Measurements from ENCODE around the gene ORAI3. TPM values are rescaled to one million over a fixed set of nuclear protein-coding genes. Genes with fewer than 3 reads are reported as not detected.
"Not testable (repeated sequence)": the region's sequence is repeated elsewhere in the genome, so short reads cannot be mapped to it uniquely, and the experiment has no call there.

Gene ORAI3
- polyA plus RNA-seq, 5 donors, result 16.0 to 21.9 (median 19.8) TPM

DNA sequence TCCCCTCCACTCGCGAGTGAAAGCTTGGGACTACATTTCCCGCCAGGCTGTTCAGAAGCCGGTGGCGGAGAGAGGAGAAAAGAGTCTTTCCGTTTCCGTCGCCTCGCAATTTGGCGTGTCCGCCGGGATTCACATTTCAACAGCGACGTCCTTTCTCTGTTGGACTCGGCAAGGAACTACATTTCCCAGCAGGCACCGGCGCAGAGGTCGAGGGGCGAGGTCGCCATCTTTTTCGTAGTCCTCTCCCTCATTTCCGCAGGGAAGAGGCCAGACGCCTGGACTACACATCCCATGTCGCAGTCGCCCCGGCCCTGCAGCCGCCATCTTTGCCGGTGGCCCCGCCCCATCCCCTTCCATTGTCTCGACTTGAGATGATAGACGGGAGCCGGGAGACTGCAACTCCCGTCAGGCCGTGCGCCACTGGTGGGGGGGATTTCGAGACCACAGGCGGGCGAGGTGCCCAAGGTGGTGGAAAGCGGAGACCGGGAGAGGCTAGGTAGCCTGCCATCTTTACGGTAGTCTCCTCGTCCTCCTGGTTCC, 26.4 kb upstream of the ORAI3 start:
- peak; percentile 100 for DNase-seq

DNA sequence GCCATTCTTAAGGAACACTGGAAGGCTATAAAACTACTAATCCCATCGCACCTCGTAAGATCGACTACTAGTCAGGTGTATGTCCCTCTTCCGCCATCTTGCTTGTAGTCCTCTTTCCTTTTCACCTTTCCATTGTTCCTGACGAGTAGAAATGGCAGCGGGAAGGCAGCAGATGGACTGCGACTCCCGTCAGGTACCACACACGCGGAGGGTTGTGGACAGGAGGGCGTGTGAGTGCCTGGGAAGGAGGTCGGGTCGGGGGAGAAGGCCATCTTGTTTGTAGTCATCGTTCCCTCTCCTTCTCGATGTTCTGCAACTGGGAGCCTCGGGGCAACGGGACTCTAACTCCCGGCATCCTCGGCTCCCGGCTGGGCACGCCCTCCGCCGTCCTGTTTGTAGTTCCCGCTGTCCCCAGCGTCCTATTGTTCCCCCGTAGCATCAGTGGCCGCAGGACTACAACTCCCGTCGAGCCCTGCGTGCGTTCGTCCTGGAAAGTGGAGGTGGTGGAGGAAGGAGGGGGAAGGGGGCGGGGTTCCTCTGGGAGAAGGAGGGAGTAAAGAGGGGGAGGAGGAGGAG, 25.8 kb upstream of the ORAI3 start:
- peak; percentile 99 to 100 for DNase-seq

DNA sequence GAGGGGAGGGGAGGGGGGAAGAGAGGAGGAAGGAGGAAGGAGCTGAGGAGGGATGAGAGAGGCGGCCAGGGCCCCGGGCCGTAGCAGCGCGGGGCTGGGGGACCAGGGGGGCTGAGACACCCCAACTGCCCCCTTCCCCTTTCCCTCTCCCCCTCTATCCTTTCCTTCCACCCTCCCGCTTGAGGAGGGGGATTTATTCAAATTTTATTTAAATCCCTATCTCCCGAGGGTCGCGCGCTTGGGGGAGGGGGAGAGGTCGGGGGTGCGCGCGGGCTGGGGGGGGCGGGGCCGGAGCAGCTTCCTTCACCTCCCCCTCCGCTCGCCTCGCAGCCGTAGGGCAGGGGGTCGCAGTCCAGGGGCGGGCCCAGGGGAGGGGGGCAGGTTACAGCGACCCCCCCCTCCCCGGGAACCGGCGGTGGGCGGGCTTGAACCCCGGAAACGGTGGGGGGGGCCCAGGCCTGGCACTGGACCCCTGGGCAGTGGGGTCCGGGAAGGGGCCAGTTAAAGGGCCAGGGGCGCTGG, 25.3 kb upstream of the ORAI3 start, which contains the start of gene FBXL19:
TSS of gene FBXL19 (plus strand) at position 19 of the 522 bp plus-strand sequence. CDS start 2,183 bp downstream, outside the sequence.
- no peak for DNase-seq

DNA sequence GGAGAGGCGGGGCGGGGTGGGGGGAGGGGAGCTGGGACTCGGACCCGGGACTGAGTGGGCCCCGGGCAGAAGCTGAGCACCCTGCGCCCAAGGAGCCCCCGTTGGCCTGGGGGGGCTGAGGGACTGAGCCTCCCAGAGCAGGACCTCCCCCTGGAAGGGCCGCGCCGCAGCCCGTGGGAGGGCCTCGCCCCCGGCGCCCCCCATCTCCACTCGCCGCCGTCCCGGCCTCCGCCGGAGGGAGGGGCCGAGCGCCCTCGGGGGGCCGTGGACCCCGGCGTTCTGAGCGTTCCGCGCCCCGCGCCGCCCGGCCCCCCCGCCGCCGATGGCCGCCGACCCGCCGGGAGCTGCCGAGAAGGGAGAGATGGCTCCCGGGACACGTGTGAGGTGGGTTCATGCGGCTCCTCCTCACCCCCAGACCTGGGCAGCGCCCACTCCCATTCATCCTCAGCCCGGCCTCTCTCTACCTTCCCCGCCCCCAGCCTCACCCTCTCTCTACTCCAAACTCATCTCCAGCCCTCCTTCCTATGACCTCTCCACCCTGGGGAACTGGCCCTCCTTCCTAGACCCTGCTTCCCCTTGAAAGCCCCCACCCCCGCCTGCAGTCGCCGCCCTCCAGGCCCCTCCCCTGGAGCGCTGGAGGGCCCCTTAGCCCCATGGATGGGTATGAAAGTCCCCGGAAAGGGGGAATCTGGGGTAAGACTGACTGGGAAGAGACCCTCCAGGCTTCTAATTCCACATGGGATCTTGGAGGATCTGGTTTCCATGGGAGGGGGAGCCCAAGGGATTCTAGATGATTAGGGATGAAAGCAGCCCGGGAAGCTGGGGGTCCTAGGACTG, 24.6 kb upstream of the ORAI3 start:
- no peak for DNase-seq

DNA sequence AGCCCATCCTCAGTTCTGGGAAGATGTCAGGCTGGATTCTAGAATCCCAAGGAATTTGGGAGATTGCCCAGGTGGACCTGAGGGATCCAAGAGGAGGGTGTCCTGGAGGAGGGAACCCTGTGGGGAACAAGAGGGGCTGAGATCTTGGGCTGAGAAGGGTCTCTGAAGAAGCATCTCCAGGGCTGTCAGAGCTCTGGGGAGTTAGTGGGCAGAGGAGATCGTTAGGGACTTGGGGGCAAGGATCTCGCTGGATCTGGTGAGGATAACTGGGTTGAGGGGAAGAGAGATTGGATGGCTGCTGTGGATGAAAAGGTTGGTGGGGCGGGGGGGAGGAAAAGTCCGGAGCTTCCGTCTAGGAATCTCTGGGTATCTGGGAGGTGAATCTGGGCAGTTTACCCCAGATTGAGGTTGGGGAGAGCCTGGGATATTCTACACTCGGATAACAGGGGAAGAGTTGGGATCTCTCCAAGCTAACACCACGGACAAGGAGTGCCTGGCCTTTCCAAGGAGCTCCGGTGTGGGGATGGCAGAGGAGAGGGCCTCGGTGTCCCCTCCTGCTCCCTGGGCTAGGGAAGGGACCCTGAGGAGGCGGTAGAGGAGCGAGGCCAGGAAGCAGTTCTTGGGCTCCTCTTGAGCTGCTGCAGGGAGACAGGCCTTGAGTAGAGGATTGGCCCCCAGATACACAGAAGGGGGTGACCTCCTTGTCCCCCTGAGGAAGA, 23.8 kb upstream of the ORAI3 start:
- DNase-seq, result no peak

DNA sequence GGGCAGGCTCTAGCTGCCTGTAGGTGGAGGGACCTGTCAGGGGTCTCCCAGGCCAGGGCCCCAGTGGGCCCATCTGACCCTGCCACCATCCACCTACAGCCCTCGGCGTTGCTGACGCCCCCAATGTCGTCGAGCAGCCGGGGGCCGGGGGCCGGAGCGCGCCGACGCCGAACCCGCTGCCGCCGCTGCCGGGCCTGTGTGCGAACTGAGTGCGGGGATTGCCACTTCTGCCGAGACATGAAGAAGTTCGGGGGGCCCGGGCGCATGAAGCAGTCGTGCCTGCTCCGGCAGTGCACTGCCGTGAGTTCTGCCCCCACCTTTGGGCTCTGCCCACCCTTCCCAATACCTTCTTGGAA, 23.3 kb upstream of the ORAI3 start:
- DNase-seq, result no peak

DNA sequence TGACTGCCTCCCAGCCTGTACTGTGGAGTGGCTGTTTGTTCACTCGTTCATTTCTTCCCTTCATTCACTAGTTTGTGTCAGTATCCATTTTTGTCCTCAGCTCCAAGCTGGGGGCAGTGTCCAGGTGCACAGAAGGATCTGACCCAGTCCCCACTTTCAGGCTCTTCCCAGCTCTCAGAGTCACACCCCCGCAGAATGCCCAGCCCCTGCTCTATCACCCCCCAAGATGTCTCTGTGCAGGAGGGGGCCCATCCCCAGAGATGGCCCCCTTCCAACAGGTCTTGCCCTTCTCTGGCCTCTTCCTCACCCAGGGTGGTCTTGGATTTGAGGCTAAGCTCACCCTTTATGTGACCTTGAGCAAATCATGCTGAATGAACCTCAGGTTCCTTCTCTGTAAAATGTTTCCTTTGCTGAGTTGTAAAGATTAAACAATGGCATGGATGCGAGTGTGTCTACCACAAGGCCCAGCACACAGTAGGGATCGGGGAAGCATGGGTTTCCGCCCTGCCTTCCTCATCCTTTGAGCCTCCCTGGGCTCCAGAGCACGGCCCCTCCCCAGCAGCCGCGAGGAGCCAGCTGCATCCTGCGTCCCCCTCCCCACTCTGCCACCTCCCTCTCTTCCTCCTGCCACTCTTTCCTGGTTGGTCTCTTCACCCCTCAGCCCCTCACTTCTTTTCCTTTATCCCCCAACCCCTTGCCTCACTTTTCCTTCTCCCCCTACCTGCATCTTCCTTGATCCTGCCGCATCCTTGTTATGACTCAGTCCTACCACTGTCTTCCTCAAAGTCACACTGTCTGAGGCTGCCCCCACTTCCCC, 22.7 kb upstream of the ORAI3 start:
- no peak for DNase-seq

DNA sequence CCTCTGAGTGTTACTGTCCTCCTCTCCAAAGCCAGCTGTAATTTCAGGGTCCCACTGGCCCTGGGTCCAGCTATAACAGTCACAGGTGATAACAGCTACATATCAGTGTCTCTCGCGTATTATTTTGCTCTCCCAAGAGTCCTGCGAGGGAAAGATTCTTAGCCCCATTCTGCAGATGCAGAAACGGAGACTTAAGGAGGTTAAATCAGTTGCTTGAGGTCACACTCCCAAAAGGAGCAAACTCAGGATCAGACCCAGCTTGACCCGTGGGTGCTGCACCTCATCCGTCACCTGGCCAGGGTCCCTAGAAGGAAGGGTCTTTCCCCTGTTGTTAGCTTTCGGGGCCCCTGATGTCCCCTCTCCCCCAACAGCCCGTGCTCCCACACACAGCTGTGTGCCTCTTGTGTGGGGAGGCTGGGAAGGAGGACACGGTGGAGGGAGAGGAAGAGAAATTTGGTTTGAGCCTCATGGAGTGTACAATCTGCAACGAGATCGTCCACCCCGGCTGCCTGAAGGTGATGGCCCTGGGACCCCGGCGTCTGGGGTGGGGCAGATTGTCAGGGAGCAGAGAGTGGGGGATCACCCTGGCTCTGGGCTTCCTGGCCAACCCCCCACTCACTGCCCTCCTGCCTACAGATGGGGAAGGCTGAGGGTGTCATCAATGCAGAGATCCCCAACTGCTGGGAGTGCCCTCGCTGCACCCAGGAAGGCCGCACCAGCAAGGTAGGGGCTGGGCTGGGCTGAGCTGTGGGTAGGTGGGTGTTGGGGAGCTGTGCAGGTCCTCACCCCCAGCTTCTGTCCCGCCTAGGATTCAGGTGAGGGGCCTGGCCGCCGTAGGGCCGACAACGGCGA, 21.7 kb upstream of the ORAI3 start:
- no peak for DNase-seq

DNA sequence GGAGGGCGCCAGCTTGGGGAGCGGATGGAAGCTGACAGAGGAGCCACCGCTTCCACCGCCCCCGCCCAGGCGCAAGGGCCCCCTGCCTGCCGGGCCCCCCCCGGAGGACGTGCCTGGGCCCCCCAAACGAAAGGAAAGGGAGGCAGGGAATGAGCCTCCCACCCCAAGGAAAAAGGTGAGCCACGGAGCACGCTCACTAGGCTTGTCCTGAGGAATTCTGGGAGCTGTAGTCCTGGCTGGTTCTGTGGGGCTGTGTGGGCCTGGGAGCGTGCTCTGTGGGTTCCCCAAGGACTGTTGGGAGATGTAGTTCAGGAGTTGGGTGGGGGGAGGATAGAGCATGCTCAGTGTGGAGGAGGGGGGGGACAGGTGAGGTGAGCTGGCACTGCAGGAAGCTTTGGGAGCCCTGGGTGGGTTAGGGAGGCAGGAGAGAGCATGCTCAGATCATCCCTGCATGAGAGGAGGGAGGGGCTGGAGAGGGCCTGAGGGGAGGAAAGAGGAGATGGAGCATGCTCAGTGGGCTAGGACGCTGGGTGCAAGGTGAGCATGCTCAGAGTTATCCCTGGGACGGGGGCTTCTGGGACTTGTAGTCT, 21.0 kb upstream of the ORAI3 start:
- peak; percentile 47 for DNase-seq

DNA sequence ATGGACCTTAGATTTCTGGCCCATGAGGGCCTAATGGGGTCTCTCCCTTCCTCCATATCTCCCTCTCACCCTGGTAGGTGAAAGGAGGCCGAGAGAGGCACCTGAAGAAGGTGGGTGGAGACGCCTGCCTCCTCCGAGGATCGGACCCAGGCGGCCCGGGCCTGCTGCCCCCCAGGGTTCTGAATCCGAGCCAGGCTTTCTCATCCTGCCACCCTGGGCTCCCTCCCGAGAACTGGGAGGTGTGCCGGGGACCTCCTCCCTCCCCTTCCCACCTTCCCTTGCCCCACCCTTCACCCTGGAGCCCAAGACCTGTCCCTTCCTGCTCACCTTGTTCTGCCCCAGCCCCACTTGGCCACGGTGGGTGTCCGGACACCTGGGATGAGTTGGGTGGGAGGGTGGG, 20.5 kb upstream of the ORAI3 start:
- no peak for DNase-seq

DNA sequence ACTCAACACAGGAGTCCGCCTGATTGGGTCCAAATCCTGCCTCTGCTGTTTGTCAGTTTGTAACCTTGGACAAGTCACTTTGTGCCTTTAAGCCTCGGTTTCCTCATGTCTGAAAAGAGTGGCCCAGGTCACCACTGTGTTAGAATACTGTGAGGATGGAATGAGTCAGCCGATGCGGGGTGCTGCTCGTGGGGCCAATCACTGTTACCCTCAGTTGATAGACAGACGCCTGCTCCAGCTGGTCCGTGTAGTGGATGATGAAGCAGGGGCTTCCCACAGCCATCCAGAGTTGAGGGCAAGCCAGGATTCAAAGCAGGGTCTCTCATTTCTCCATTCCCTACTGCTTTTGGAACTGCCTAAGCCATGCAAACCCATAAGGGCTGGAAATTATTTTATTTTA, 19.7 kb upstream of the ORAI3 start:
- no peak for DNase-seq

DNA sequence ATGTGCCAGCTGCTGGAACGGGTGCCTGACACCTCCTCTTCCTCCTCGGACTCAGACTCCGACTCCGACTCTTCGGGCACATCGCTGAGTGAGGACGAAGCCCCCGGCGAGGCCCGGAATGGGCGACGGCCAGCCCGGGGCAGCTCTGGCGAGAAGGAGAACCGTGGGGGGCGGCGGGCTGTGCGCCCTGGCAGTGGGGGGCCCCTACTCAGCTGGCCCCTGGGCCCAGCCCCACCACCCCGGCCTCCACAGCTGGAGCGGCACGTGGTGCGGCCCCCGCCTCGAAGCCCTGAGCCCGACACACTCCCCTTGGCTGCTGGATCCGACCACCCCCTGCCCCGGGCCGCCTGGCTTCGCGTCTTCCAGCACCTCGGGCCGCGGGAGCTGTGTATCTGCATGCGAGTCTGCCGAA, 18.7 kb upstream of the ORAI3 start:
- DNase-seq, result no peak

DNA sequence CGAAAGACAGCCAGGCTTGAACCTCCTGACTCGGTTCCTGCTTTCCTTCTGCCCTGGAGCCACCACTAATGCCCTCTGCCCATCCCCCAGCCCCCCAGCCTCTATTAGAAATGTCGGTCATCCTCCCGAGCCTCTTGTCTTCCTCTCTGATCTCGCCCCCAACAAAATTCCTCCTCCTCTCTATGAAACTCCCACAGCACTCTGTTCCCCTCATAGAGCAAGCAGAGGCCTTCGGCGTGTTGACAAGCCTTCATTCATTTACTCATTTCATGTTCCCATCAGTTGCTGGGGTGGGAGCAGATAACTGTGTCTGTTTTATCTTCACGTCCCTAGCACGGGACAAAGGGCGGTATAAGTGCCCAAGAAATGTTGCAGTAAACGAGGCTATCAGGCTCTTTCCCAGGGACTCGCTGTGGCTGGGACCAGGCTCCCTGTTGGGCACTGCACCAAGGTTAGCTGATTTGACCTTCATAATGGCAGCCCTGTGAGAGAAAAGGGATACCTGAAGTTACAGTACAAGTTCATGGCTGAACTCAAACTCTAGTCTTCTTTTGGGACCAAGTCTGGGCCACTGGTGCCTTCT, 17.7 kb upstream of the ORAI3 start:
- no peak for DNase-seq

DNA sequence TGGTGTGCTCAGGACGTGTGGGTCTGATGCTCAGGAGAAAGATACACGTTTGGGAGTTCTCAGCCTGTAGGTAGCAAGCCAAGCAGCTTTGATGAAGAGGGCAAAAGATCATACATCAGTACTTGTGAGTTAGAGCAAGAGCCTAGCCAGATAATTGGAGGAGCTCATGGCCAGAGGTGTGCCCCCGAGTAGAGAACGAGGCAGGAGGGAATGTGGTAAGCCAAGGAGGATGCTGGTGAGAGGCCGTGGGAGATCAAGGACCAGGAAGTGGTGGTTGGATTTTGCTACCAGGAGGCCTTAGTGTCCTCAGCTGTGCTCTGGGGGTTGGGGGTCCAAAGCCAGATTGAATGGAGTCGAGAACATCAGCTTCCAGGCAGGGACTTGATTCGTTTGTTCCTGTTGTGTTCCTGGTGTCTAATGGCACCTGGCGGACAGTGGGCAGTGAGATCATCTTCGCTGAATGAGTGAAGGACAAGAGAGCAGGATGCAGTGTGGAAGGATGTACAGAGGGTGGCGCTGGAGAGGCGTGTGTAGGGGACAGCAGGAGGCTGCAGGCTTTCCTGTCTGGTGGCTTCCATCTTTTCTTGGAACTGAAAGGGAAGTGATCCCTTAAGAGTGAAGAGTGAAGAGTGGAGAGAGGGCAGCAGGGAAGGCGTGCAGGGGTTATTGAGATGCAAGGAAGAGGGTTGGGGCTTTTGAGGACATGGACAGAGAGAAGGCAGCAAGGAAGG, 13.9 kb upstream of the ORAI3 start:
- DNase-seq, result no peak

DNA sequence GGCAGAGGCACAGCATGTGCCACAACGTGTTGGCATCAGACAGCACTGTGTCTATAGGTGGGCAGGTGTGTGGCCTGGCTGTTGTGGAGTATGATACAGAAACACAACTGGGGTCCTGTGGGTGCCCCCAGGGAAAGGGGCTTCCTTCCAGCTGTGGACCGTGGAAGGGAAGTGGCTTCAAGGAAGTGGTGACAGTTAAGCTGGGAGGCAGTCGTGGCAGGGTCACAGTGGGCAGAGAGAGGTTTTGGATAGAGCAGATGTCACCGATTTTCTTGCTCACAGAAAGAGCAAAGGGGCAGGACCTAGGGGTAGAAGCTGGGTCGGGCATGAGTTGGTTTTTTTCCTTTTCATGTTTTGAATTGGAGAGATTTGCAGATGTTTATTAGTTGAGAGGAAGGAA, 11.2 kb upstream of the ORAI3 start:
- DNase-seq, result no peak

DNA sequence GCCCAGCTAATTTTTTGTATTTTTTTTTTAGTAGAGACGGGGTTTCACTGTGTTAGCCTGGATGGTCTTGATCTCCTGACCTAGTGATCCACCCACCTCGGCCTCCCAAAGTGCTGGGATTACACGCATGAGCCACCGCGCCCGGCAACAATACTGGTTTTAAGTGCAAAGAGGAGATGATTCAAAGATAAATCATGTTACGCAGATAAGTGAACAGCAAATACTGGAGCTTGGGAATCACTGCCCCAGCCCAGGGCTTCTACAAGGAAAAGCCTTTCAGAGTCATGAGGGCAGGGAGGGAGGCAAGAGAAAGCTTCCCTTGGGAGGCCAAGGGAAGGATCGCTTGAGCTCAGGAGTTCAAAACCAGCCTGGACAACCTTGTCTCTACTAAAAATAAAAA, 9.3 kb upstream of the ORAI3 start:
- not testable (repeated sequence) for DNase-seq

DNA sequence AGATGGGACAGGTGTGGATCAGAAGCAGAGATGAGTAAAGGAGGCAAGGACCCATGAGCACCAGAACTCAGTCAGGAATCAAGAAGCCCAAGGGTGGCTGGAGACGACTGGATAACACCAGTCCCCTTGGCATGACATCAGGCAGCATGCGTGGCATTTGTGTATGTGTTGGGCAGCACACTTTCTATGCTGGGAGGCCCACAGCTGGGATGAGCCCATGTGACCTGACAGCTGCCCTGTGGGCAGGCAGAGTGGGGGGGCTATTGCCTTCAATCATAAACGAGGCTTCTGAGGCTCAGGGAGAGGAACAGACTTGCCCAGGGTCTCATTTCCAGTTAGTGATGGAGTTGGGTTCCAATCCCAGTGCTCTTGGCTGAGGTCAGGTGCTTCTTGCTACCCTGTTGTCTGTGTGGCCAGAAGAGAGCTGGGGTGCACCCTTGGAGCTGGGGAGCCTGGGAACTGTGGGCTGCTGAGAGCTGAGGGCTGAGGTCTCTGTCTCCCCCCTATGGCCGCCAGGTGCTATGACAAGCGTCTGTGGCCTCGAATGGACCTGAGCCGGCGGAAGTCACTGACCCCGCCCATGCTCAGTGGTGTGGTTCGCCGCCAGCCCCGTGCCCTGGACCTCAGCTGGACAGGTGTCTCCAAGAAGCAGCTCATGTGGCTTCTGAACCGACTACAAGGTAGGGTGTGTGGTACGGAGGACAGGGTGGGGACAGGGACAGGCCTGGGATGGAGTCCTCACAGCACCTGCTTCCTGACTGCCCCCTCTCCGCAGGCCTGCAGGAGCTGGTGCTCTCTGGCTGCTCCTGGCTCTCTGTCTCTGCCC, 7.1 kb upstream of the ORAI3 start:
- no peak for DNase-seq

DNA sequence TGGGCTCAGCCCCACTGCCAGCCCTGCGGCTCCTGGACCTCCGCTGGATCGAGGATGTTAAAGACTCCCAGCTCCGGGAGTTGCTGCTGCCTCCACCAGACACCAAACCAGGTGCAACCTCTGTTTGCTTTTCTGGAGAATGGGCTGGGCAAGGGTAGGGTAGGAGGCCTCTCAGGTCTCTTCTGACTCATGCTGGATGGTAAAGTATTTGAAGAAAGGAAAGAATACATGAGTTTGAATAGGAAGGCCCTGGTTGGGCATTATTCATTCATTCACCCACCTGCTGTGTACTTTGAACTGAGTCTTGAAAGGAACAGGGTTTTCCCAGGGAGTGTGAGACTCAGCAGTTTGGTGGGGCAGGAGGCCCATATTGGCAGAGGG, 6.5 kb upstream of the ORAI3 start:
- DNase-seq, result no peak

All from right lung (tissue), 5 donors.